ENCODE data around the gene ZNF516.

DNA sequence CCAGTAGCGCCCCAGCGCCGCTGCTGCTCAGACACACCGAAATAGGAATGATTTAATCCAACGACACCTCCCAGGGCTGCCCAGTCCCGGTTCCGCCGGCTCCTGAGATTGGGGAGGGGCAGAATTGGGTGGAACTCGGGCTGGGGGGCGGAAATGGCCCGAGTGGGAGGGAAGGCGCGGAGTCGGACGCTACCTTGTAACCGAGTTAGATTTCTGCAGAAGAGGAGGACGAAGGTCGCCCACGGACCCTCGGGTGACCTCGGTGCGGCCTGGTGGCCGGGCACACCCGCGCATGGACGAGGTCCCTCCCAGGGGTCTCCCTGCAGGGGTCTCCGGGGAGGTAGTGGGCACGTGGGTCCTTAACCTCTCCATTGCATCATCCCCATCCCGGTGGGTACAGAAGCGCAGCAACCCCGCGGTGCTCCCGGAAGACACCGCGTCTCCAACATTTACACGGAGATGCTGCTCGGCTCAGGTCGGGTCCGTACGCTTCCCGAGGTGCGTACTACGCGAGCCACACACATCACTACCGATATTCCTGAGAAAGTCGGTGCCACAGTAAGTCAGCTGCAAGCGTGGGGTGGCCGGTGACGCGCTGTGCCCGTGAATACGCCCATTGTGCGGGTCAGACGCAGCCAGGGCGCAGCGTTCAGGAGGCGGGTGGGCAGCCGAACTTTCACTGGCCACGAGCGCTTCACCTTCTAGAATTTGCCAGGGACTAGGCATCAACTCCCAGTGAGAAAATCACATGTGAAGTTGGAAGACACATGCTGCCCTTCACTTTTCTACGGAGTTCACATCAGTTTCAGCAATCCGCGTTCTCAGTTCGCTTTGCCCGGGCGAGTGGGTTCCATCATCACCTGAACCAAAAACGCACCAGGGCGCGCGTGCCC lies 3.0 kb downstream of the ZNF516 start:
- no peak for TF ChIP-seq EZH2phosphoT487 (IDR thresholded peaks at IDR 0.05; ENCODE audit: insufficient read depth, low read depth)
- TF ChIP-seq EZH2 (IDR thresholded peaks at IDR 0.05; ENCODE audit: insufficient read depth, poor library complexity, severe bottlenecking), result no peak

All from GM23248 (cell line).